Subcutaneous abdominal adipose tissue (tissue), 5 donors: ENCODE measurements around the gene RIBC2.

Source experiments
- H3K27ac ChIP-seq: one replicate; pipeline ENCODE4 v1.7.0; 2013; ENCODE audit warnings: low read depth, mild to moderate bottlenecking, inconsistent platforms, low read length, moderate library complexity
- H3K27me3 ChIP-seq, 5 donors: one replicate each; pipeline ENCODE4 v1.7.0; 2013; ENCODE audit warnings: low read length in 5 of 5, inconsistent platforms in 1 of 5; ENCODE audit not compliant: control insufficient read depth in 5 of 5, insufficient read depth in 4 of 5
- H3K36me3 ChIP-seq, 5 donors: one replicate each; pipeline ENCODE4 v1.7.0; 2013; ENCODE audit warnings: low read length in 5 of 5; ENCODE audit not compliant: control insufficient read depth in 5 of 5, insufficient read depth in 5 of 5
- H3K4me1 ChIP-seq, 5 donors: one replicate each; pipeline ENCODE4 v1.7.0; 2013; ENCODE audit warnings: low read length in 5 of 5, mild to moderate bottlenecking in 3 of 5, moderate library complexity in 1 of 5; ENCODE audit not compliant: control insufficient read depth in 5 of 5, insufficient read depth in 5 of 5
- H3K4me3 ChIP-seq, 5 donors: one replicate each; pipeline ENCODE4 v1.7.0; 2013; ENCODE audit warnings: low read length in 5 of 5, low read depth in 1 of 5
- H3K9ac ChIP-seq, 5 donors: one replicate each; pipeline ENCODE4 v1.7.0; 2013; ENCODE audit warnings: low read length in 5 of 5, mild to moderate bottlenecking in 4 of 5, moderate library complexity in 3 of 5
- H3K9me3 ChIP-seq, 5 donors: one replicate each; pipeline ENCODE4 v1.7.0; 2013; ENCODE audit warnings: low read length in 5 of 5; ENCODE audit not compliant: control insufficient read depth in 5 of 5
- donor health status: healthy.
- donor health status: healthy.
- donor health status: healthy.
- donor health status: healthy.
- donor health status: healthy.

Gene RIBC2

DNA sequence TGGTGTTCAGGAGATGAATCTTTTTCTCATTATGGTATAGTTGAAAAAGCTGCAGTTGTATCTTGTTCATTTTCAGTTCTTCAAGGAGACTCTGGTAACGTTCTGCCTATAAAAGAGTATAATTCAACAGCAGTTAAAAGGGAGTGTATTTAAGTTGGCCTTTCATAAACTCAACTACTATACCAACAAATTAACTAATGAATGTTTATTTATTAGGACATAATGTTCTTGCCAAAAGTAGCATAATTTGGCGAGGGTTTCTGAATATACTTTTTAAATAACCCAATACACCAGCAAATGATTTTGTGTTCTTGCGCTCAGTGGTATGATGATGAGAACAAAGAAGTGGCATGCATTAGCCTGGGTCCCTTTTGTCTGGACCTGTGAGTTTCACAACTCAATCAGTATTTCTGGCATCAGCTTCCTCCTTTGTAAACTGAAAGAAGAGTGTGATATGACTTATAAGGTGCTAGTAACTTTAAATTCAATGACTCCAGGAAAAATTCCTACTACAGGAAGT is 11.0 kb upstream of the RIBC2 start:
- no peaks in the 10 kb centered on the region for H3K4me1 ChIP-seq
- peaks cover 0 to 3% (median 0%) of the 10 kb centered on the region in 5 donors for H3K27me3 ChIP-seq
- no peak overlapping the region for H3K4me3 ChIP-seq
- no peak overlapping the region for H3K27ac ChIP-seq
- no peak overlapping the region for H3K9ac ChIP-seq
- no peaks in the 10 kb centered on the region for H3K9me3 ChIP-seq
- no peaks in the 10 kb centered on the region for H3K36me3 ChIP-seq

DNA sequence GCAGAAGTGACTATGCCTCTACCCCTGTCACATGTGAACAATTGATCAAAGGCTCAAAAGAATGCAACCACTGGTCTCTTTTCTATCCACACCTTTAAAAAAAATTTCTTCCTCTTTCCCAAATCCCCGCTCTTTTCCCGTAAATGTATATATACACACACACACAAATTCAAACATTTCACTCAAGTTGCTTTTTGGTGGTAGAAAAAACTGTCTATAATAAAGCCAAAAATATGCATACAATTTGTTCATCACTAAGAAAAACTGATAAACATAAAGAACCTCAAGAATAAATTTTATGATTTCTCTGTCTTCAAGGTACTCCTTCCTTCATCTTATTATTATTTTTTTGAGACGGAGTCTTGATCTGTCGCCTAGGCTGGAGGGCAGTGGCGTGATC is 5.7 kb upstream of the RIBC2 start:
- Histone ChIP-seq H3K9ac (no peak overlapping the region), H3K27ac (no peak overlapping the region), H3K4me1 (peaks cover 0 to under 1% (median 0%) of the 10 kb centered on the region in 5 donors), H3K36me3 (no peaks in the 10 kb centered on the region), H3K27me3 (no peaks in the 10 kb centered on the region), H3K4me3 (no peak overlapping the region), H3K9me3 (no peaks in the 10 kb centered on the region)

DNA sequence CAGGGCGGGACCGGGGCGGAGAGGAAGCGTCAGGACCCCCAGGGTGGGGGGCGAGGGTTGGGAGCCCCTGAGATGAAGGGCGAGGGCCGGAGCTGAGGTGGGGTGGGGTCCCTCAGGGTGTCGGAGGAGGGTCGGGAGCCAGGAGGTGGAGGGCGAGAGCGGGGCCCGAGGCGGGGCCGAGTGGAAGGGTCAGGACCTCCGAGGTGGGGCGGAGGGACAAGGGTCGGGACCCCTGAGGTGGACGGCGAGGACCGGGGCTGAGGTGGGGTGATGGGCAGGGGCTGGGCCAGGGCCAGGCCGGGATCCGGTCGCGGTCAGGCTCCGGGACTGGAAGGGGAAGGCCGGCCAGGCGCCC is 503 bp upstream of the RIBC2 start:
- Histone ChIP-seq H3K27ac (no peak overlapping the region), H3K9me3 (no peaks in the 10 kb centered on the region)

DNA sequence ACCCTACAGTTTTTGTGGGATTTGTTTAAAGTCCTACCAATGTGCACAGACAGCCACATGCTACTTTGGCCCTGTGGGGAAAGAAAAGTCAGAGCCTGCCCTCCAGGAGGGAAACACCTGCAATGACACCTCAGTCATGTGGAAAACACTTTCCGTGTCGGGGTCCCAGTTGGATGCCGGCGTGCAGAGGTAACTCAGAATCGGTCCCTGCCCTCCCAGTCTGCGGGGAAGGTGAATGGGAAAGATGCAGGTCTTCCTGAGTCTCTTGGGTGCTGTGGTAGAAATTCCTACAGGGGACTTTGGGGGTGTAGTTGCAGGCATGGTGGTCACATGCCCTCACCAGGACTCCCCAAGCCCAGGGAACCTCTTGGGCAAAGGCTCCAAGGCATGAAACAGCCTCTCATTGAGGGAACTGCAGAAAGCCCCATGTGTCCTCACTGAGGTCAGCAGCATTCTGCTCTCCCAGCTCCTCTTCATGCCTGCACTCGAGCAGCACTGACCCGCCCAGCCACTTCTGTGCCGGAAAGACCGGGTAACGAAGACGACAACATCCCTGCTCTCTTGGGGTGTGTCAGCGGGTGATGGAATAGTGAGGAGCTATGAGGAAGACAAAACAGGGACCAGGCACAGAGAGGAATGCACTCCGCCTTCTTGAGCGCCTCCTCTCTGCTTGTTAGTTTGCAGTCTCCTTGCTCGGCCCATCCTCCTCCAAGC is 4.7 kb downstream of the RIBC2 start:
- Histone ChIP-seq H3K9ac (no peak overlapping the region), H3K27me3 (peaks cover 0 to 3% (median 0%) of the 10 kb centered on the region in 5 donors), H3K9me3 (peaks cover 0 to 3% (median 0%) of the 10 kb centered on the region in 5 donors), H3K36me3 (no peaks in the 10 kb centered on the region), H3K4me1 (peaks cover 0 to 11% (median 9%) of the 10 kb centered on the region in 5 donors), H3K4me3 (no peak overlapping the region), H3K27ac (no peak overlapping the region)

More for the DNA sequence above, 503 bp upstream of the RIBC2 start:
- Histone ChIP-seq H3K9ac (no peak overlapping the region), H3K4me3 (peak overlapping the region in 3 of 5 donors; percentile 71 to 80 (median 73)), H3K36me3 (no peaks in the 10 kb centered on the region), H3K4me1 (peaks cover 0 to 14% (median 11%) of the 10 kb centered on the region in 5 donors), H3K27me3 (no peaks in the 10 kb centered on the region)

DNA sequence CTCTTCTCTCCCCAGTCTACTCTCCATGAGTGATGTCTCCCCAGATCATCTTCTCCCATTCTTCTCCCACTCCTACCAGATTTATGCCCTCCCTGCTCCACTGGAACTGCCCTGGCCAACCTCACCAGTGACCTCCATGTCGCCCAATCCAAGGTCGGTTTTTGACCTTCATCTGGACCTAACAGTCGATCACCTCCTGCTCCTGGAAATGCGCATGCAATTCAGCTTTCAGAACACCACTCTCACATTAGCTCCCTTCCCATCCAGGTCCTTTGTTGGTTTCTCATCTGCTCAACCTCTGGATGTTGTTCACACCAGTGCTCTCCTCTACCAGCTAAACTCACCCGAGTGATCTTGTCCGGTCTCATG is 5.3 kb downstream of the RIBC2 start:
- Histone ChIP-seq H3K27me3 (peaks cover 0 to 3% (median 0%) of the 10 kb centered on the region in 5 donors), H3K9ac (no peak overlapping the region), H3K4me1 (peaks cover 0 to 5% (median 3%) of the 10 kb centered on the region in 5 donors), H3K9me3 (peaks cover 0 to 3% (median 0%) of the 10 kb centered on the region in 5 donors), H3K27ac (no peak overlapping the region), H3K36me3 (no peaks in the 10 kb centered on the region), H3K4me3 (no peak overlapping the region)

DNA sequence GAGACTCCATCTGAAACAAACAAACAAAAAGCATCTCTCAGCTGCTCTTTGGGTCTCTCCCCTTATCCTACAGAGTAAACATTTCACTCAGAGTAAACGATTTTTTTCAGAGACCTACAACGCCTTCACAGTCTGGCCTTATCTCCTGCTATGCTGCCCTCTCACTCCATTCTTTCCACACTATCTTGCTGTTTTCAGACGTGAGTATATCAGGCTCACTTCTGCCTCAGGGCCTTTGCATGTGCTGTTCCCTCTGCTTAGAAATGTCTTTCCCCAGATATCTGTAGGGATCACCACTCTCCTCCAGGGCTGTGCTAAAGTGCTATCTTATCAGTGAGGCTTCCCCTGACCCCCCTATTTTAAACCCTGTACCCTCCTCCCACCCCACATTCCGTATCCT is 6.5 kb downstream of the RIBC2 start:
- peaks cover 0 to 4% (median 0%) of the 10 kb centered on the region in 5 donors for H3K4me1 ChIP-seq

DNA sequence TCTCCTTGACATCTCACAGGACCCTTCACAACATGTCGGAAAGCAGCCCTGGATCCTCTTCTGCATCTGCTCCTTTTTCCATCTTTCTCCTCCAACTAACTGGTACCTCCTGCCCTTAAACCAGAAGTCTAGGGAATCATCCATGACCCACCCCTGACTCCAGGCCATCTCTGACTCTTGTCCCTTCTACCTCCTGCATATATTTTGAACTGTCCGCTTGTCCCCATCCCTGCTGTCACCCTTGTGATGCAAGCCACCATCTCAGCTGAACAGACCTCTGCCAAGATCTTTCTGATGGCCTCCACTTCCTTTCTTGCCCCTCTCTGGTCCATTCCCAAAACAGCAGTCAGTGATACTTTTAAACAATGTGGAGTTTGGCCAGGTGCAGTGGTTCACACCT is 7.0 kb downstream of the RIBC2 start:
- H3K9me3 ChIP-seq = peaks cover 0 to 3% (median 0%) of the 10 kb centered on the region in 5 donors

More for the DNA sequence above, 6.5 kb downstream of the RIBC2 start:
- H3K9ac ChIP-seq = no peak overlapping the region
- H3K27ac ChIP-seq = no peak overlapping the region
- no peak overlapping the region for H3K4me3 ChIP-seq
- no peaks in the 10 kb centered on the region for H3K36me3 ChIP-seq
- H3K9me3 ChIP-seq = peaks cover 0 to 3% (median 0%) of the 10 kb centered on the region in 5 donors
- H3K27me3 ChIP-seq = peaks cover 0 to 3% (median 0%) of the 10 kb centered on the region in 5 donors

DNA sequence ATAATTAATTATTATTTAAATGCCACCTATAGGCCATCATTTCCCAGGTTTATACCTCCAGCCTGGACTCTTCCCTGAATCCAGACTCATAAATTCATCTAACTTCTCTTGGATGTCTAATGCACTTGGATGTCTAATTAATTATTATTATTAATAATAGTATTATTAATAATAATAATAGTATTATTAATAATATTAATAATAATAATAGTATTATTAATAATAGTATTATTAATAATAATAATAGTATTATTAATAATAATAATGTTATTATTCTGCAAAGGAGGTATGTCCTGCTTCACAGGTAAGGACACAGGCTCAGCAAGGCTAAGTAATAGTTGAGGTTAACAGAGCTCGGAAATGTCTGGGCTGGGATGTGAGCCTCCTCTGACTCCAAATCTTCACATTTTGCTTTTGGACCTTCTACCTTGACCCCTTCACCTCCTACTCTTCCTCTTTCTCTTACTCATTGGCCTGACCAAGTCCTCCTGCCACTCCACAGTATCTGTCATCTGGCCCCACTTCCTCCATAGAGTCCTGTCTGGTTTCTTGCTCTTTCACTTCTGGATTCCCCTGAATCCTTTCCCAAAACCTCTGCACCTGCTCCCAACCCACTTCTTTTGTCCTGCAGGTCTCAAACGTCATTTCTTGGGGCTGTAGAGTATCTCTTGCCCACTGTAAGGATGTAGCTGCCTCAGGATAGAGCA is 8.0 kb downstream of the RIBC2 start:
- Histone ChIP-seq H3K27ac (no peak overlapping the region), H3K4me1 (peaks cover 0 to 4% (median 0%) of the 10 kb centered on the region in 5 donors), H3K9ac (no peak overlapping the region), H3K36me3 (no peaks in the 10 kb centered on the region), H3K4me3 (no peak overlapping the region), H3K9me3 (peaks cover 0 to 3% (median 0%) of the 10 kb centered on the region in 5 donors), H3K27me3 (peaks cover 0 to 3% (median 0%) of the 10 kb centered on the region in 5 donors)

More for the DNA sequence above, 7.0 kb downstream of the RIBC2 start:
- H3K4me1 ChIP-seq = peaks cover 0 to 4% (median 0%) of the 10 kb centered on the region in 5 donors
- no peak overlapping the region for H3K9ac ChIP-seq
- H3K27me3 ChIP-seq = peaks cover 0 to 3% (median 0%) of the 10 kb centered on the region in 5 donors
- no peaks in the 10 kb centered on the region for H3K36me3 ChIP-seq
- H3K27ac ChIP-seq = no peak overlapping the region
- no peak overlapping the region for H3K4me3 ChIP-seq

DNA sequence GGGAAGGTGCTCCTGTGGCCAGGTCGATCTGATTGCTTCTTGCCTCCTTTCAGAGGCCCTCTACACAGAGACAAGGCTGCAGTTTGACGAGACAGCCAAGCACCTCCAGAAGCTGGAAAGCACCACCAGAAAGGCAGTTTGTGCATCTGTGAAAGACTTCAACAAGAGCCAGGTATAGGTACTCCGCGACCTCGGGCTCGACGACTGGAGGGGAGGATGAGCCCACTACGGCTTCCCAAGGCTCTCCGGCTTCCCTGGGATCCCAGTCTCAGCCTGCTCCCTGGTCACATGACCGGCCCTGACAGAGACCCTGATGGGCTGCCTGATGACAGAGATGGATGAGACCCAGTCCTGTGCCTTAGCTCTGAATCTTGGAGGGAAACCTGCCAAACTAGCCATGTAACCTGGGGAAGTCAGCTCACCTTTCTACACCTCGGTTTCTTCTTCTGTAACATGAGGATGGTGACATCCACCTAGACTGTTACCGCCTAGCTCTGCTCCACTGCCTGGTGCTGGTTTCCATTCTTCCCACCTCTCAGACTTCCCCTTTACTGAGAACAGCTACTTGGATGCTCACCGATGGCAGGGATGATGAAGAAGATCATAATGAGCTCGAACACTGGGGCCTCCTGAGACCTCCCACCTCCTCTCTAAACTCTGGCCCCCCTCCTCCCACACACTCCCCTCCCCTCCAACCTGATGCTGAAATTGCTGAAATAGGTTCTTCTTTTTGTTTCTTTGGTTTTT is 8.9 kb downstream of the RIBC2 start:
- H3K27ac ChIP-seq = no peak overlapping the region
- H3K9me3 ChIP-seq = peaks cover 0 to 9% (median 7%) of the 10 kb centered on the region in 5 donors
- peaks cover 0 to 4% (median 0%) of the 10 kb centered on the region in 5 donors for H3K4me1 ChIP-seq
- H3K9ac ChIP-seq = no peak overlapping the region
- no peaks in the 10 kb centered on the region for H3K36me3 ChIP-seq
- peaks cover 0 to 3% (median 0%) of the 10 kb centered on the region in 5 donors for H3K27me3 ChIP-seq
- H3K4me3 ChIP-seq = no peak overlapping the region
